Endothelial cell of umbilical vein (primary cell): Measurements from ENCODE around the gene APOC3.

Experiments
- EZH2 ChIP-seq: IDR thresholded peaks from 2 replicates; pipeline ENCODE4 v1.6.1; 2012; ENCODE audit warnings: borderline replicate concordance, low read depth, mild to moderate bottlenecking, moderate library complexity, low read length, inconsistent platforms; ENCODE audit not compliant: severe bottlenecking
- FOS ChIP-seq: IDR thresholded peaks from 2 replicates; pipeline ENCODE4 v1.6.1; 2011; ENCODE audit warnings: mild to moderate bottlenecking, low read length, moderate library complexity, borderline replicate concordance; ENCODE audit not compliant: insufficient read depth
- MYC ChIP-seq: IDR thresholded peaks from one replicate; pipeline ENCODE4 v1.6.1; 2011; ENCODE audit warnings: mild to moderate bottlenecking, low read depth, low read length
- POLR2A ChIP-seq: IDR thresholded peaks from 2 replicates; pipeline ENCODE4 v1.6.1; 2012; ENCODE audit warnings: low read depth, mild to moderate bottlenecking, control low read depth, low read length
- POLR2AphosphoS5 ChIP-seq: IDR thresholded peaks from 2 replicates; pipeline ENCODE4 v1.6.1; 2012; ENCODE audit warnings: low read depth, mild to moderate bottlenecking, control low read depth, low read length, moderate library complexity; ENCODE audit not compliant: insufficient read depth
- TF ChIP-seq, protein P1 (sequence below), 2 donors: IDR thresholded peaks; 1 replicate in 1 of 2; 2 replicates in 1 of 2; pipeline ENCODE4 v1.5.1; 2011; ENCODE audit warnings: low read length in 2 of 2, mild to moderate bottlenecking in 2 of 2, moderate library complexity in 2 of 2, control low read depth in 1 of 2, inconsistent platforms in 1 of 2, low read depth in 1 of 2; ENCODE audit not compliant: insufficient read depth in 1 of 2; ENCODE audit errors: extremely low read depth in 1 of 2

DNA sequence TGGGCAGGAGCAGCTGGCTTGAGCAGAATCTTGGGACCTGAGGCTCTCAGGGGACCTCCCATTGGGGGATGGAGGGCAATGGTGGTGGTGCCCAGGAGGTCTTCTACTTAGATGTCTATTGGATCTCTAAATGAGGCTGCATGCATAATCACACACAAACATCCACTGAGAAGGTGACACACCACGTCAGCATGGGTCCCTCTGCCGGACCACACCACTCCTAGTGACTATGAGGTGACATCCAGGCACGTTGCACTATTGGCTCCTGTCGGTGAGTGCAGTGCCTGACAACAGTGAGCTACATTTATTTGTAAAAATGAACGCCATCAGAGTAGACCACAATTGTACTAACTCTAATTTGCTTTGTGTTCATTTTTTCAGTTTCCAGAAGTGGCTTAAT is 4.3 kb upstream of the APOC3 start:
- TF ChIP-seq, protein P1, sequence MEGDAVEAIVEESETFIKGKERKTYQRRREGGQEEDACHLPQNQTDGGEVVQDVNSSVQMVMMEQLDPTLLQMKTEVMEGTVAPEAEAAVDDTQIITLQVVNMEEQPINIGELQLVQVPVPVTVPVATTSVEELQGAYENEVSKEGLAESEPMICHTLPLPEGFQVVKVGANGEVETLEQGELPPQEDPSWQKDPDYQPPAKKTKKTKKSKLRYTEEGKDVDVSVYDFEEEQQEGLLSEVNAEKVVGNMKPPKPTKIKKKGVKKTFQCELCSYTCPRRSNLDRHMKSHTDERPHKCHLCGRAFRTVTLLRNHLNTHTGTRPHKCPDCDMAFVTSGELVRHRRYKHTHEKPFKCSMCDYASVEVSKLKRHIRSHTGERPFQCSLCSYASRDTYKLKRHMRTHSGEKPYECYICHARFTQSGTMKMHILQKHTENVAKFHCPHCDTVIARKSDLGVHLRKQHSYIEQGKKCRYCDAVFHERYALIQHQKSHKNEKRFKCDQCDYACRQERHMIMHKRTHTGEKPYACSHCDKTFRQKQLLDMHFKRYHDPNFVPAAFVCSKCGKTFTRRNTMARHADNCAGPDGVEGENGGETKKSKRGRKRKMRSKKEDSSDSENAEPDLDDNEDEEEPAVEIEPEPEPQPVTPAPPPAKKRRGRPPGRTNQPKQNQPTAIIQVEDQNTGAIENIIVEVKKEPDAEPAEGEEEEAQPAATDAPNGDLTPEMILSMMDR (IDR thresholded peaks at IDR 0.05; ENCODE audit: extremely low read depth in 1 of 2, insufficient read depth in 1 of 2, low read depth in 1 of 2, low read length in 2 of 2): no peak
- TF ChIP-seq POLR2A: no peak
- TF ChIP-seq POLR2AphosphoS5: no peak
- TF ChIP-seq MYC: no peak
- no peak for TF ChIP-seq FOS
- no peak for TF ChIP-seq EZH2
